Hypothalamus (tissue), 51 donors: ENCODE measurements around the gene IQGAP2.
"Not testable (repeated sequence)": the region's sequence is repeated elsewhere in the genome, so short reads cannot be mapped to it uniquely, and the experiment has no call there.

ENCODE experiments used
- DNase-seq, 51 donors: peaks; one replicate each; lab custom pipeline; 2025; lab: John Stamatoyannopoulos, UW

The IQGAP2 gene

GRCh38 chr5:76677849-76678472 lies 274.9 kb downstream of the IQGAP2 start:
- no peak for DNase-seq

- DNase-seq = no peak
These were observed 276.1 kb downstream of the IQGAP2 start for GRCh38 chr5:76679231-76679630.

DNA sequence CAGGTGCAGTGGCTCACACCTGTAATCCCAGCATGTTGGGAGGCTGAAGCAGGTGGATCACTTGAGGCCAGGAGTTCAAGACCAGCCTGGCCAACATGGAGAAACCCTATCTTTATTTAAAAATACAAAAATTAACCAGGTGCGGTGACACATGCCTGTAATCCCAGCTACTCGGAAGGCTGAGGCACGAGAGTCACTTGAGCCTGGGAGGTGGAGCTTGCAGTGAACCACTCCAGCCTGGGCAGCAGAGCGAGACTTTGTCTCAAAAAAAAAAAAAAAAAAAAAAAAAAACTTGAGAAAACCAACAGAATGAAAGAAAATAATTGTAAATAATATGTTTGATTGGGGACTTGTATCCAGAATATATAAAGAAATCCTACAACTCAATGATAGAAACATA lies 277.7 kb downstream of the IQGAP2 start:
- not testable (repeated sequence) for DNase-seq

DNA sequence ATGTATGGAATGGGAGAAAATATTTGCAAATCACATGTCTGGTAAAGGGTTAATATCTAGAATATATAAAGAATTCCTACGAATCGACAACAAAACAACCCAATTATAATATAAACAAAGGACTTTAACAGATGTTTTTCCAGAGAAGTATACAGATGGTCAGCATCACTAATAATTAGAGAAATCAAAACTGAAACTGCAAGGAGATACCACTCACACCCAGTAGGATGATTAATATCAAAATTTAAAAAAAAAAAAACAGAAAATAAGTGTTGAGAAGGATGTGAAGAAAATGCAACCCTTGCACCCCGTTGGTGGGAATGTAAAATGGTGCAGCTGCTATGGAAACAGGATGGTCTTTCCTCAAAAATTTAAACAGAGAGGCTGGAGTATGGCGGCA lies 278.2 kb downstream of the IQGAP2 start:
- no peak for DNase-seq

GRCh38 chr5:76682387-76682786 lies 279.3 kb downstream of the IQGAP2 start:
- no peak for DNase-seq

DNA sequence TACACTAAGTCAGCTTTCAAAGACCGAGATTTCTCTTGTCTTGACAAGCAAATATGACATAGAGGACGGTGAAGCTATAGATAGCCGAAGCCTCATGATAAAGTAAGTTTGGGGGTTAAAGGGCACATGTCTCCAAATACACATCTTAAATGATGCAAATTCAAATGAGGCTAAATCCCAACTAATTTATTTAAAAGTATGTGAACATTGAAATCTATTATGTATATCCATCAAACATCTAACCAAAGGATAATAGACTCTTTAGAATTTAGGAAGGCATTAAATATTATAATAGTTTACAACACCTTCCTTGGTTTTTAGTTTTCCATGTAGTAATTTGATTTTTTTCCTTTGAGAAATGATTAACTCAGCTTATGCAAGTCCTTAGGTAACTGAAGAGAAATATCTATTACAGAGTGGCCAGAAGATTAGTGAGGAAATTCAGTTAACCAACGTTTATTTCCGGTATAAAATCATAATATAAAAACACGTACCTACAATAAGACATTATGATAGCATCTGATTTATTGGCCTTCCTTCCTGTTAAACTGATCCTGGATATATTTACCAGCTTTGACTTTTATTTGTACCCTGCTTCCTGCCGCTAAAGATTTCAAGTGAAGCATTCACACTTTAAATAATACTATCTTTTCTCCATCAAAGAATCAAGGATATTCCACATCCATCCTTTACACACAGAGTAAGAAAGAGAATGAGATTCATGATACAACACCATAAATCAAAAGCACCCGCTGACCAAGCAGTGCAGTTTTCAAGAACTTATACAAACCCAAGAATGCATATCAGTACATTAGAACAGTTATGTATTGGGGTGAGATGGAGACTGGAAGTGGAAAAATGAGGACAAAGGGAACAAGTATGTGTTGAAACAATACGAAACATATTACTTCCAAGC lies 281.0 kb downstream of the IQGAP2 start:
- DNase-seq = no peak

GRCh38 chr5:76684756-76685519 lies 281.9 kb downstream of the IQGAP2 start:
- no peak for DNase-seq

- no peak for DNase-seq
These were observed 282.6 kb downstream of the IQGAP2 start for GRCh38 chr5:76685704-76686103.

DNA sequence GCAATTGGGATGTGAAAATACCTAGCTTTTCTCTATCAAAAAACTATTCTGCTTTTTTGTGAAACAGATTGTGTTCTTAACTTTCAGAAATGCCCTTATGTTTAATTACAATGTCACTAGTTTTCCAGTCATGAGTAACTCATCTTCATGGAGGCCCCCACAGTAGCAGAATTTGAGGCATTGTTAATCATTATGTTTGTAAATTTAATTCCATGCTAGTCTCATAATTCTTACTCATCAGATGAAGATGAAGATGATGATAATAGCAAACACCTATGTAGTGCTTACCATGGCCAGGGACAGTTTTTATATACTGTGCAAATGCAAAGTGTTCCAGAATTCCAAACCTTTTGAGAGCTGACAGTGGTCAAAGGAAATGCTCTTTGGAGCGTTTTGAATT lies 285.1 kb downstream of the IQGAP2 start:
- DNase-seq = no peak

DNA sequence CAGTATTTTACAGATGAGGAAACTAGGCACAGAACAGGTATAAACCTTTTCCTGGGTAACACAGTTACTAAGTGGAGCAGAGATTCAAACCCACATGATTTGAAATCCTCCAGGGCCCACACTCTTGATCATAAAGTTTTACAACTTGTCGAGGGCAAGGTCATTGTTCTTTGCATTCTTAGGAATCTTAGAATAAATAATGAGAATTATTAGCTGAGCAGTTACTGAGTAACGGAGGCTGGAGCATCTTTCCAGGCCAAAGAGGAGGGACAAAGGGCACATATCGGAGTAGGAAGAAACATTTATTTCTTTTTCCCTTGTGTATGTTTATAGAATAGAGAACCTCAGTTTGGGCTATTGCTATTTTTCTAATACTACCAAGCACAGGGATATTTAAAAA lies 285.8 kb downstream of the IQGAP2 start:
- DNase-seq = no peak

- no peak for DNase-seq
These were observed 286.4 kb downstream of the IQGAP2 start for GRCh38 chr5:76689321-76690036.

- no peak for DNase-seq
These were observed 287.1 kb downstream of the IQGAP2 start for GRCh38 chr5:76690037-76690679.

GRCh38 chr5:76690704-76691466 lies 287.8 kb downstream of the IQGAP2 start:
- DNase-seq = no peak

GRCh38 chr5:76691467-76692273 lies 288.6 kb downstream of the IQGAP2 start:
- no peak for DNase-seq

- no peak for DNase-seq
These were observed 289.1 kb downstream of the IQGAP2 start for GRCh38 chr5:76692274-76692540.

GRCh38 chr5:76692651-76693050 lies 289.6 kb downstream of the IQGAP2 start:
- DNase-seq = no peak

DNA sequence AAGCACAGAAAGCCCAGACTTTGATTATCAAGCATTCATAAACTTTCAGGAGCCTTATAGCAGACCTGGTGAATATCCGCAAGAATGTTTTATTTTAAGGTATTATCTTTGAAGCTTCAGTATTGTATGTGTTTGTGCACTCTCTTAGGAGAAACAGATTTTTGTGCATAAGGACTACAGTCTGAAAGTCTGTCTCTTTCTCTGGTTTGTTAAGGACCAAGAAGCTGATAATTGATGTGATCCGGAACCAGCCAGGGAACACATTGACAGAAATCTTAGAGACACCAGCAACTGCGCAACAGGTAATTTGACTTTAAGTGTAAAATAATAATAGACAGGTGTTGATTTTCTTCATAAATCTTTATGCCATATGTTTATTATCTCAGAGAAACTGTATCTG lies 290.1 kb downstream of the IQGAP2 start:
- DNase-seq = no peak

DNA sequence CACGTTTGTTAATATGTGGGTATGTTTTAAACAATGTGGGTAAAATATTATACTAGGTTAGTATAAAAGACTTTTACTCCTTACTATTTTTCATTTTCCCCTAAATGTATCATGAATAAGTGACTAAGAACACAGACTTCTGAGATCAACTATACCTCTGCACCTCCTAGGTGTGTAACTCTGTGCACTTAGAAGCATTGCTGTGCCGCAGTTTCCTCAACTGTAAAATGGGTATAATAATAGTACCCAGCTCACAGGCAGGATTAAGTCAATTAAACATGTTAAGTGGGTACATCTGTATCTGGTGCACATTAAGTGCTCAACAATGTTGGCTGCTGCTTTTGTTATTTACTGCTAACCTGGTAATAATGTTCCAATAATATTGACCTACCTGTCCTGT lies 291.2 kb downstream of the IQGAP2 start:
- DNase-seq = no peak

- no peak for DNase-seq
These were observed 292.3 kb downstream of the IQGAP2 start for GRCh38 chr5:76695346-76695745.
